GM18502 (cell line): ENCODE measurements around the gene GCAT.

Source experiments
- ATAC-seq: cut with Tn5 transposase; IDR thresholded peaks from one replicate; pipeline ENCODE4 v1.9.1; 2021; ENCODE audit warnings: mild to moderate bottlenecking; ENCODE audit not compliant: unreplicated experiment, poor library complexity

Gene GCAT

DNA sequence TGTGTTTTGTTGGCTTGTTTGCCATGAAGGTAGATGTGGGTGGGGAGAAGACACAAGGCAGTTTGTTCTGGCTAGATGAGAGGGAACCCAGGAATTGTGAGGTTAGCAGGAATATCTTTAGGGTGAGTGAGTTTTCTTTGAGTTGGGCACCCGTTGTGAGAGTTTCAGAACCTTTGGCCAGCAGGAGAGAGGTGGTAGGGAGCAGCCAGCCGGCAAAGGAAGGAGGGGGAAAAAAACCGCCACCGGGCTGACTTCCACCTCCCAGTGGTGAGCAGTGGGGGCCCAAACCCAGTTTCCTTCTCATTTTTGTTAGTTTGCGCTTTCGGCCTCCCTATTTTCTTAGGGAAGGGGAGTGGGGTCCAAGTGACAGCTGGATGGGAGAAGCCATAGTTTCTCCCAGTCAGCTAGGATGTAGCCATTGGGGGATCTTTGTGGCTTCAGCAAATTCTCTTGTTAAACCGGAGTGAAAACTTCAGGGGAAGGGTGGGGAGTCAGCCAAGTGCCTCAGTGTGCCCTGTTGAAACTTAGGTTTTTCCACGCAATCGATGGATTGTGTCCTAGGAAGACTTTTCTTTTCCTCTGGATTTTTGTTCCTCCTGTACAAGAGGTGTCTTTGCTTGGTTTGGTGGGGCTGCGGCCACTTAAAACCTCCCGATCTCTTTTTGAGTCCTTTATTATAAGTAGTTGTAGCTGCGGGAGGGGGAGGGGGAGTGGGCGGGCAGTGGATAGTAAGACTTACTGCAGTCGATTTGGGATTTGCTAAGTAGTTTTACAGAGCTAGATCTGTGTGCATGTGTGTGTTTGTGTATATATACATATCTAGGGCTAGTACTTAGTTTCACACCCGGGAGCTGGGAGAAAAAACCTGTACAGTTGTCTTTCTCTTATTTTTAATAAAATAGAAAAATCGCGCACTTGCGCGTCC lies 1.1 kb upstream of the GCAT start:
- ATAC-seq: no peak

DNA sequence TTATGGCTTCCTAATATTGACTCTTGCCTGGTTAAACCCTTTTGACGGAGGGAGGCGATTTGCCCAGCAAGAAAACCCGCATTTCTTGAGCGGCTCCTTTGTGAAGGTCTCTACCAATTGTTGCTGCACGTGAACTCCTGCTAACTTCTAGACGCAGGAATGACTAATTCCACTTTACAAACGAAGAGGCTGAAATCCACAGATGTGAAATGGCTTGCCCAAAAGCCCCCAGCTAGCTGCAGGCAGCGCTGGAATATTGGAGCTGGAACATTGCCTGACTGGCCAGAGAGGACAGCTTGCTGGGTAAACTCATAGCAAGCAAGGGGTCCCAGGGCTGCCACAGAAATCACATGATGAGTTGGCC lies 542 bp downstream of the GCAT start:
- no peak for ATAC-seq

DNA sequence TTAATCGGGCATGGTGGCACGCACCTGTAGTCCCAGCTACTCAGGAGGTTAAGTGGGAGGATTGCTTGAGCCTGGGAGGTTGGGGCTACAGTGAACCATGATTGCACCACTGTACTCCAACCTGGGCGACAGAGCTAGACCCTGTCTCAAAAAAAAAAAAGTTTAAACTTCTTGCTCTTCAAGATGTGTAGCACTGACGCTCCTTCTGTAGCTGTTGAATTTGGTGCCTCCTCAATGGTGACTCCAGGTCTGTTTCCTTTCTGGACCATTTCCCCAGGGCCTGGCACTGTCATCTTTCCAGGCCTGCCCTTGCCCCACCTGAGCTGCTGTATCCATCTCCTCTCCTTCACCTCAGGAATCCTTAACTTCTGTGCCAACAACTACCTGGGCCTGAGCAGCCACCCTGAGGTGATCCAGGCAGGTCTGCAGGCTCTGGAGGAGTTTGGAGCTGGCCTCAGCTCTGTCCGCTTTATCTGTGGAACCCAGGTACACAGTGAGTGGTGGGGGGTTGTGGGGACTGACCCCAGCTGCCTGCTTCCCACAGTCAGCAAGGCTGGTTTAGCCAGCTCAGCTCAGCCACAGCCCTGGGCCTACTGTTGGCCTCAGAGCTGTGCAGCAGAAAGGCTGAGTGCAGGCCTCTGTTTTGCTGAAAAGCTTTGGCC lies 2.1 kb downstream of the GCAT start:
- no peak for ATAC-seq

DNA sequence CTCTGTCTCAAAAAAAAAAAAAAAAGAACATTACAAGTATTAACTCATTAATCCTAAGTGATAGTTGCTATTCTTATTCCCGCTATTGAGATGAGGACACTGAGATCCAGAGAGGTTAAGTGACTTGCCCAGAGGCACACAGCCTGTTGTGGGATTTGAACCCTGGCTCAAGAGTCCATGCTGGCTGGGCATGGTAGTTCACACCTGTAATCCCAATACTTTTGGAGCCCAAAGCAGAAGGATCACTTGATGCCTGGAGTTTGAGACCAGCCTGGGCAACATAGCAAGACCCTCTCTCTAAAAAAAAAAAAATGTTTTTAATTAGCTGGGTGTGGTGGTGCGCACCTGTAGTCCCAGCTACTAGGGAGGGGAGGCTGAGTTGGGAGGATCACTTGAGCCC lies 4.1 kb downstream of the GCAT start:
- ATAC-seq: no peak

DNA sequence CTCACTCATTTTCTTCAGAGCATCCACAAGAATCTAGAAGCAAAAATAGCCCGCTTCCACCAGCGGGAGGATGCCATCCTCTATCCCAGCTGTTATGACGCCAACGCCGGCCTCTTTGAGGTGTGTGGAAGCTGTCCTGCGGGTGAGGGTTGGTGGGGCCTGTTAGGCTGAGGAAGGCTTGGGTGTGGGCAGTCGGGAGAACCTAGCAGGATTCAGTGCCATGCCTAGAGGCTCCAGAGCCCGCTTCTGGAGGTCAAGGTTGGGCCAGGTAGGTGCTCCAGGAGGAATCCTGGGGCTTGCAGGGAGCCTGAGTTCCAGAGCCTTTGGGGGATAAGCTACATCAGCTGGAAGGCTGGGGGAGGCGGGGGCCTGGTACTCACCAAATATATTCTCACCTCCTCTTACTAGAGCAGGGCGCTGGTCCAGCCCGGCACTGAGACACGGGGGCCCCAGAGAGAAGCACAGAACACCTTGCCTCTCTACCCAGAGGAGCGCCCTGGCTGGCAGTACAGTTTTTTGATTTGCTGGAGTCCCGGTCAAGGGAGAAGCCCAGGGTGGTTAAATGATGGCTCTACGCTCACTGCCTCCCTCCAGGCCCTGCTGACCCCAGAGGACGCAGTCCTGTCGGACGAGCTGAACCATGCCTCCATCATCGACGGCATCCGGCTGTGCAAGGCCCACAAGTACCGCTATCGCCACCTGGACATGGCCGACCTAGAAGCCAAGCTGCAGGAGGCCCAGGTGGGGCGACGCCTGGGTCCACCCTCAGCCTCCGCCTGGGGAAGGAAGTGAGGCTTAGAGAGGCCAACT lies 5.3 kb downstream of the GCAT start:
- ATAC-seq: no peak

DNA sequence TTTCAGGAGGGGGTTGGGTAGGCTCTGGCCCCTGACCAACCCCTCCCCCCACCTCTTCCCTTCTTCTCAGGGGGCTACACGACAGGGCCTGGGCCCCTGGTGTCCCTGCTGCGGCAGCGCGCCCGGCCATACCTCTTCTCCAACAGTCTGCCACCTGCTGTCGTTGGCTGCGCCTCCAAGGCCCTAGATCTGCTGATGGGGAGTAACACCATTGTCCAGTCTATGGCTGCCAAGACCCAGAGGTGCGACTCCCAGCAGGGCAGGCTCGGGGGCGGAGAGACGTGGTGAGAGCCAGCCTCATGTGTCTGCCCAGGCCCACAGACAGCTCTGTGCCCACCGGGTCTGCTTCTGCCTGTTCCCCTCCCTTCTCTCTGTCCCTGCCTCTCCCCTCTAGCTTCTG lies 7.9 kb downstream of the GCAT start:
- ATAC-seq: no peak

DNA sequence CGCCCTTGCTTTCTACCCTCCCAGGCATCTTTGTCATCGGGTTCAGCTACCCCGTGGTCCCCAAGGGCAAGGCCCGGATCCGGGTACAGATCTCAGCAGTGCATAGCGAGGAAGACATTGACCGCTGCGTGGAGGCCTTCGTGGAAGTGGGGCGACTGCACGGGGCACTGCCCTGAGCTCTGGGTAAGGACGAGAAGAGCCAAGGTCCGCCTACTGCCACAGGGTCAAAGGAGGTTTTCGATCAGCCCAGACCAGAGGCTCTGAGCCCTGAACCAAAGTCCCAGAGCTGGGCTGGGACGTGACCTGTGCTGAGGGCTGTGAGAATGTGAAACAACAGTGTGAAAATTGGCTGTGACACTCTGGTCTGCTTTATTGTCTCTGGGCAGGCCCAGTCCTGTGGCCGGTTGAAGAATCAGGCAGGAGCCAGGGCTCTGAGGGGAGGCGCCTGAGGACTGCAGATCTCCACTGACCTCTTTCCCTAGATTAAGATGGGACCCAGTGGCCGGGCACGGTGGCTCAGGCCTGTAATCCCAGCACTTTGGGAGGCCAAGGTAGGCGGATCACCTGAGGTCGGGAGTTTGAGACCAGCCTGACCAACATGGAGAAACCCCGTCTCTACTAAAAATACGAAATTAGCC lies 8.9 kb downstream of the GCAT start:
- ATAC-seq: no peak

DNA sequence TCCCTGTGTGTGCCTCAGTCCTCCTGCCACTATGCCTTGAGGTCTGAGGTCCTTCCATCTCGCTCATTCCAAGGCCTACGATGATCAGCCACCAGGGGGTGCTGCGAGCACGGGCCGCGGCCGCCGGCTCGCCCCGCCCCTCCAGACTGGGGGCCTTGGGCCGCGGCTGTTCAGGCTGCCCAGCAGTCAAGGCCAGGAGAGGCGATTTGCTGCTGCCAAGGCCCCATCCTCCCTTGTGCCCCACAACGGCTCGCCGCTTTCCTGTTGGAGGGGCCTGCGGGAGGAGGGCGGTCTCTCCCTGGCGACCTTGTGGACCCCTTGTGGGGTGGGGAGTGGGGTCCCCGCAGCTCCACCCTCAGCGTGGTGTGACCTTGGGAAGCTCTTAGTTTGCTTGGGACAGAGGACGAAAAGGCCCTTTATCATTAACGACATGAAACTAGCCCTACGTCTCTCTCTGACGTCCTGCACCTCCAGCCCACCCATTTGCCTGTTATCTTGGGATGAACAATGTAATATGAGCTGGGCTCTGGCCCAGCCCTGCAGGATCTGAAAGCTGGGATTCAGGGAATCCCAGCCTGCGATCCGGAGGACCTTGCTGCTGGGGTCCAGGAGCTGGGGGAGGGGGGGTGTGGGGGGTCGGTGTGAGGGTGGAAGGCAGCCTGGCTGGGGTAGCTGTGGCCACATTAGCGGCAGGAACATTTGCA lies 10.1 kb downstream of the GCAT start:
- ATAC-seq: no peak

DNA sequence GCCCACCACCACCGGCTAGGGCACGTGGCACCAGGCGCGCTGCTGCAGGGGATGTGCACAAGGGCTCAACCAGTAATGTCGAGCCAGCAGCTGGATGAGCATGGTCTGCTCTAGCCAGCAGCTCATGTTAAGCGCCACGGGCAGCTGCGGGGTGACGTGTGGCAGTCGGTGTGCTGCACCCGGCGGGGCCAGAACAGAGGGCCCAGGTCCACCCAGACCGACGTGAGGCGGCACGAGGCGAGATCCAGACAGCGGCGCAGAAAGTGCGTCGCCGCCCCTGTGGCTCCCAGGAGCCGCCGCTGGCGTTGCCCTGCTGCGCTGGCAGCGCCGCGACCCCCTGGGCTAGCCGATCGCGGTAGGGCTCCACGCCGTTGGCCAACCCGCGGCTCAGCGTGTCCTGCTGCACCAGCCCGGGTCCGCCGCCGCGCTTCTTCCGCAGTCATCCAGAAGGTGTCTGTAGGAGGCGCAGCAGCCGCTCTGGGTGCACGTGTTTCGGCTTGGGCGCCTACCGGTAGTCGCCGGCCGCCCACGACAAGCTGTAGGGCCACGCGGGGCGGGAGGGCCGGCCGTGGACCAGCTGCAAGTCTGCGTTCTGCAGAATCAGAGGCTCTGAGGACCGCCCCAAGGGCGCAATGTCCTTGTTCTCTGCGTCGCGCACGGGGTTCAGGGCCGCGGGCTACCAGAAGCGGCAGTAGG lies 10.8 kb downstream of the GCAT start:
- ATAC-seq: no peak

DNA sequence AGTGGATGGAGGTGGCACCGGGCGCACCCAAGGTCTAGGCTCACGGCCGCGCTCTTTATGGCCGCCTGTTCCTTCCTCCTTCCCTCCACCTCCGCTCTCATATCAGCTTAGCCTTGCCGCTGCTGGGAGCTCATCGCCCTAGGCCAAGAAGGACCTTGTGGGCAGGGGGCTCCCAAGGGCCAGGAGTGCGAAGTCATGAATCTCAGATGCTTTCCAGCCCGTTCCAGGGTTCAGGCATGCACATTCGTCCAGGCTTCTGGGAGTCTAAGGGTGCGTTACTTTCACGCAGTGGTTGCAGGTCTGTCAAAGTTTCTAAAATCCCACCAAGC lies 11.3 kb downstream of the GCAT start:
- ATAC-seq: no peak

DNA sequence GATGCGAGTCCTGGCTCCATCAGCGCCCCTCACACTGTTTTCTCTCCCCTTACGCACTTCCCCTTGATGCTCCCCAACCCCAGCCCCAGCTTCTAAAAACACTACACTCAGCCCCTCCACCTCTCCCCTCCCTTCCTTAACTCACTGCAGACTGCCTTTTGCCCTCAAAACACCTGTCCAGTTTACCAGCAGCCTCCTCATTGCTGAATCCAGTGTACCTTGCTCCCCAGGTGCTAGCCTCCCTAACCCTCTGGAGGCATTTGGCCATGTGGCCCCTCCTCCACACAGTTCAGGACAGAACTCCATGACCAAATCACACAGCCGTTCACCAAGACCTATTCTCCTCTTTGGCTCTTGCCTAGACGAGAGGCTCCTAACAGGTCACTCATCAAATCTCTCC lies 12.6 kb downstream of the GCAT start:
- no peak for ATAC-seq

DNA sequence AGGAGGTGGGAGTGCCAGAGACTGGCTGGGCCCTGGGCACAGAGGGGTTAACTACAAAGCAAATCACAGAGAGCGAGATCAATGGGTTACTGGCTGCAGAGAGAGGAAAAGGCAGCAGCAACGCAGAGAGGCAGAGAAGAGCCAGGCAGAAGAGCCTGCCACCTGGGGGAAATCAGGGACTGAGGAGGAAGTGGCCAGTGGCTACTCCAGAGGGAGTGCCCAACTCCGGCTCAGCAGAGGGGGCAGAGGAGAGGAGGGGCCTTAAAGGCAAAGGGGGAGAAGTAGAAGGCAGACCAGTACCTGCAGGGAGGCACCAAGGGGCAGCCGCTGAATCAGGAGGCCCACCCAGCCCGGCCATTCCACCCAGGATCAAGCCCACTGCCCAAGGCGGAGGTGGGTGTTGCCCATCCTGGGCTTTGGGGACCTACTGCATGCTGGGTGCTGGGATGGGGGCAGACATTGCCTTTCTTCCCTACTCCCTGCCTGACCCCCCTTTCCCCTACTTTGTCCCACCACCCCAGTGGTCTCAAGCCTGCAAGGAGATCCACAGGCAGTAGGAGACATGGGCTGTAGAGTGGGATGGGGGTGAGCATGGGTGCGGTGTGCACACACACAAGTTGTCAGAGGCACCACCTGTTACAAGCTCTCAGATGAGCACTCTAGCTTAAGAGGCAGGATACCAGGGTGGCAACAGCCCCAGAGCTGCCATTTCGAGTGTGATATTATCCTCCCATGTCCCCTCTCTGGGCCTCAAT lies 14.5 kb downstream of the GCAT start:
- no peak for ATAC-seq

DNA sequence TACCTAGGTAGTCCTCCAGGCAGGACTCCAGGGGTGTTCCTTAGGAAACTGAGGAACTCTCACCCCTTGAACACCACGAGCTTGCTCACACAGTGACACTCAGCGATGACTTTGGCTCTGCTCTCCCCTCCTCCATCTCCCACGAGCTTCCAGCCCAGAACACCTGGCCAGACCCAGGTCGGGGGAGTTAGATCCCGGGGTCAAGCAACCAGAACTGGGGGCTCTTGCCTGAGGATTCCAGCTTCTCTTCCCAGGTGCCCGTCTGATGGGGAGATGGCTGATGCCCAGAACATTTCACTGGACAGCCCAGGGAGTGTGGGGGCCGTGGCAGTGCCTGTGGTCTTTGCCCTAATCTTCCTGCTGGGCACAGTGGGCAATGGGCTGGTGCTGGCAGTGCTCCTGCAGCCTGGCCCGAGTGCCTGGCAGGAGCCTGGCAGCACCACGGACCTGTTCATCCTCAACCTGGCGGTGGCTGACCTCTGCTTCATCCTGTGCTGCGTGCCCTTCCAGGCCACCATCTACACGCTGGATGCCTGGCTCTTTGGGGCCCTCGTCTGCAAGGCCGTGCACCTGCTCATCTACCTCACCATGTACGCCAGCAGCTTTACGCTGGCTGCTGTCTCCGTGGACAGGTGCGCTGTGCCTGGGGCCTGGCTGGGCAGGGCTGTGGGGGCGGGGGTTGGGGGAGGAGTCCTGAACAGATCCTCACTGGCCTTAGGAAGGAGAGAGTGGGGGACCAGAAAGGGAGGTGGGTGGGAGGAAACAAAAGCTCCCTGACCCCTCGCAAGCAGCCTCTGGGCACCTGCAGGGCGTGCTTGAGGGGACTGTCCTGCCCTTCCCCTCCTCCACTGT lies 15.6 kb downstream of the GCAT start, which contains the start of gene GALR3:
Gene GALR3 (plus strand): TSS at position 249 of the 852 bp plus-strand sequence. CDS start 25 bp downstream, at position 274.
- ATAC-seq: no peak

DNA sequence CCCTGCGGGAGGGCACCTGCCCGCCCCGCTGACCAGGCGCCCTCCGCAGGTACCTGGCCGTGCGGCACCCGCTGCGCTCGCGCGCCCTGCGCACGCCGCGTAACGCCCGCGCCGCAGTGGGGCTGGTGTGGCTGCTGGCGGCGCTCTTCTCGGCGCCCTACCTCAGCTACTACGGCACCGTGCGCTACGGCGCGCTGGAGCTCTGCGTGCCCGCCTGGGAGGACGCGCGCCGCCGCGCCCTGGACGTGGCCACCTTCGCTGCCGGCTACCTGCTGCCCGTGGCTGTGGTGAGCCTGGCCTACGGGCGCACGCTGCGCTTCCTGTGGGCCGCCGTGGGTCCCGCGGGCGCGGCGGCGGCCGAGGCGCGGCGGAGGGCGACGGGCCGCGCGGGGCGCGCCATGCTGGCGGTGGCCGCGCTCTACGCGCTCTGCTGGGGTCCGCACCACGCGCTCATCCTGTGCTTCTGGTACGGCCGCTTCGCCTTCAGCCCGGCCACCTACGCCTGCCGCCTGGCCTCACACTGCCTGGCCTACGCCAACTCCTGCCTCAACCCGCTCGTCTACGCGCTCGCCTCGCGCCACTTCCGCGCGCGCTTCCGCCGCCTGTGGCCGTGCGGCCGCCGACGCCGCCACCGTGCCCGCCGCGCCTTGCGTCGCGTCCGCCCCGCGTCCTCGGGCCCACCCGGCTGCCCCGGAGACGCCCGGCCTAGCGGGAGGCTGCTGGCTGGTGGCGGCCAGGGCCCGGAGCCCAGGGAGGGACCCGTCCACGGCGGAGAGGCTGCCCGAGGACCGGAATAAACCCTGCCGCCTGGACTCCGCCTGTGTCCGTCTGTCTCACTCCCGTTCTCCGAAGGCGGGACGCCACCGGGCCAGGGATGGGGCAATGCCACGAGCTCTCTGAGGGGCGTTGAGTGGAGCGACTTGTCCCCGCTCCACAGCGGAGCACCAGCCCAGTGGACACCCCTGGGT lies 17.2 kb downstream of the GCAT start:
- ATAC-seq: no peak

DNA sequence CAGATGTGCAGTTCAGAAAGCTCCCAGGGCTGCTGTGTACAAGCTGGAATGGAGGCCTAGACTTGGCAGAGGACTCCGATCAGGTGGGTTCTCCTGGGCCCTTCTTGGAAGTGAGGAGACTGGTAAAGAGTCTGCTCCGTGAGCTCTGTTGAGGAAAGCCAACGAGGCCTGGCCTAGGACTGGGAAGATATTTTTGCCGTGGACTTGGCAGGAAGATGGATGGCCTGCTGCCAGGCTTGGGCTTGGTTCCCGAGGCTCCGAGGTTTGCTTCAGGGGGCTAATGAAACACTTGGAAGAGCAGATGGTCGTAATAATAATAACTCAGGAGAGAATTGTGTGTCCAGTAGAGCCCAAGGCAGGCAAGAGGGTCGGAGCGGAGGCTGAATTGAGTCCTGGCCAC lies 19.3 kb downstream of the GCAT start:
- ATAC-seq: no peak

DNA sequence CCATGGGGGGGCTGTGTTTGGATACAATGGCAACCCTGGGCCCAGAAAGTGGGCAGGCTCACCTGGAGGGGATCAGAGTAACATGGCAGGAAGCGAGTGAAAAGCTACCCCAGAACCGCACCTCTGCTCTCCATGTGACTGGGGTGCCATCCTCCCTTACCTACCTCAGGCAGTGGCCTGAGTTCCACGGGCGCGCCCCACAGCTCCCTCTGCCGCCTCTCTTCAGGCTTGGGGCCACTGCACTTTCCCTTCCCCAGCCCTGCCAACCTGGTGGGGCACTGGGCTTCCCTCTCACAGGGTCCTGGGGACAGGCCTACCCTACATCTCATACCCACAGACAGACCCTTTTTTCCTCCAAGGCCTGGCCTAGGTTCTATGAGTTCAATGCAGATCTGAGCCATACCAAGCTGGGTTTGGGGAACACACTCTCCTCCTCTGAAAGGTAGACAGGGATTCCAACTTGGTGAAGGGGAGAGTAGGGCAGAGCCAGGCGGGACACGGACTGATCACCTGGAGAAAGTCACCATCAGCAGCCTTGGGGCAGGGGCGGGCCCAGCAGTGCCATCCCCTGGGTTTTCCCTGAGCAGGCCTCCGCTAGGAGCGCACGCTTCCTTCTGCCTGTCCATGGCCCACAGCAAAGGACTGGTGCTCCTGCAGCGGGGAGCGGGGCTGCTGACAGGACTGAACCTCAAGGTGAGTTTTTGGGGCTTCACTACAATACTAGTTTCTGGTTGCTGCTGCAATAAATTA lies 22.5 kb downstream of the GCAT start:
- ATAC-seq: no peak
